NCI-H187 (cell line): Measurements from ENCODE around the gene C12orf75.

ENCODE experiments used
- DNase-seq, 2 experiments: peaks; one replicate each; lab custom pipeline; 2025; lab: John Stamatoyannopoulos, UW

Gene C12orf75

GRCh38 chr12:105418821-105419291, 88.4 kb downstream of the C12orf75 start:
- DNase-seq = no peak

GRCh38 chr12:105419606-105420005, 89.1 kb downstream of the C12orf75 start:
- DNase-seq = no peak

GRCh38 chr12:105420046-105420445, 89.6 kb downstream of the C12orf75 start:
- no peak for DNase-seq

GRCh38 chr12:105420659-105421240, 90.3 kb downstream of the C12orf75 start:
- peak; percentile 70 to 84 for DNase-seq
